ENCODE measurements around the gene KCTD12. TPM values are rescaled to one million over a fixed set of nuclear protein-coding genes. Genes with fewer than 3 reads are reported as not detected.

The KCTD12 gene
- total RNA-seq, 1 experiment from 2014 or later: 14.9 TPM

GRCh38 chr13:76873445-76873844, 12.8 kb downstream of the KCTD12 start:
- Histone ChIP-seq H3K9me3 (no peaks in the 10 kb centered on the region), H3K36me3 (no peaks in the 10 kb centered on the region), H3K27me3 (no peaks in the 10 kb centered on the region), H3K4me3 (no peak overlapping the region)
- no peak for DNase-seq

- no peak for DNase-seq
- Histone ChIP-seq H3K27me3 (no peaks in the 10 kb centered on the region), H3K9me3 (no peaks in the 10 kb centered on the region), H3K4me3 (no peak overlapping the region), H3K36me3 (no peaks in the 10 kb centered on the region)
Observed at GRCh38 chr13:76872675-76873074, 13.5 kb downstream of the KCTD12 start.

- Histone ChIP-seq H3K36me3 (no peaks in the 10 kb centered on the region), H3K4me3 (no peak overlapping the region), H3K27me3 (no peaks in the 10 kb centered on the region), H3K9me3 (no peaks in the 10 kb centered on the region)
- DNase-seq: no peak
Observed at GRCh38 chr13:76871432-76871831, 14.8 kb downstream of the KCTD12 start.

DNA sequence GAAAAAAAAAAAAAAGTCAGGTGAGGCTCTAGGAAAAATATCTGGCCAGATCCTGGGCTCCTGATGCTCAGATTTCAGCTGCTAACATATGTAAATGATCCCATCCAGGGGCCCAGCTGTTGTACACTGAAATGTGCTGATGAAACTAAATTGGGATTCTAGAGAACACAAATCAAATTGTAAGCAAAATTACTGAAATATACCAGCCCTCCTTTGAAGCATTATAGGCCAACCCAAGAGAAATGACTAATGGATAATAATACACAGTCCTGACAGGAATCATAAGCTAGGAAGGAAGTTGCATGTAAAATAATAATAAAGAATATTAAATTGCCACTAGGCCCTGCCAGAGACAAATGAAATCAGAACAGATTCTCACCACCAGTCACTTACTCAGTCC, 17.8 kb downstream of the KCTD12 start:
- Histone ChIP-seq H3K9me3 (no peaks in the 10 kb centered on the region), H3K36me3 (no peaks in the 10 kb centered on the region), H3K27me3 (no peaks in the 10 kb centered on the region), H3K4me3 (no peak overlapping the region)
- no peak for DNase-seq

DNA sequence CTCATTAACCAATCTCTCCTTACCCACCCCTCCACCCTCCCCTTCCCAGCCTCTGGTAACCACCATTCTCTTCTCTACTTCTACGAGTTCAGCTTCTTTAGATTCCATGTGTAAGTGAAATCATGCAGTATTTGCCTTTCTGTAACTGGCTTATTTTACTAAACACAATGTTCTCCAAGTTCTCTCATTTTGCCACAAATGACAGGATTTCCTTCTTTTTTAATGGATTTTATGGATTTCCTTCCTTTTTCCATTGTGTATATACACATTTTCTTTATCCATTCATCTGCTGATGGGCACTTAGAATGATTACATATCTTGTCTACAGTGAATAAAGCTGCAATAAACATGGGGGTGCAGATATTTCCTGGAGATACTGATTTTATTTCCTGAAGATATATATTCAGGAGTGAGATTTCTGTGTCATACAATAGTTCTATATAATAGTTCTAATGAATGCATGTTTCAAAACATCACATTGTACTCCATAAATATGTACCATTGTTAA, 20.2 kb downstream of the KCTD12 start:
- H3K9me3 ChIP-seq: no peaks in the 10 kb centered on the region
- no peaks in the 10 kb centered on the region for H3K27me3 ChIP-seq
- no peak overlapping the region for H3K4me3 ChIP-seq
- H3K36me3 ChIP-seq: no peaks in the 10 kb centered on the region
- DNase-seq: no peak

GRCh38 chr13:76865109-76865508, 21.1 kb downstream of the KCTD12 start:
- no peak for DNase-seq
- Histone ChIP-seq H3K36me3 (no peaks in the 10 kb centered on the region), H3K4me3 (no peak overlapping the region), H3K9me3 (no peaks in the 10 kb centered on the region), H3K27me3 (no peaks in the 10 kb centered on the region)

DNA sequence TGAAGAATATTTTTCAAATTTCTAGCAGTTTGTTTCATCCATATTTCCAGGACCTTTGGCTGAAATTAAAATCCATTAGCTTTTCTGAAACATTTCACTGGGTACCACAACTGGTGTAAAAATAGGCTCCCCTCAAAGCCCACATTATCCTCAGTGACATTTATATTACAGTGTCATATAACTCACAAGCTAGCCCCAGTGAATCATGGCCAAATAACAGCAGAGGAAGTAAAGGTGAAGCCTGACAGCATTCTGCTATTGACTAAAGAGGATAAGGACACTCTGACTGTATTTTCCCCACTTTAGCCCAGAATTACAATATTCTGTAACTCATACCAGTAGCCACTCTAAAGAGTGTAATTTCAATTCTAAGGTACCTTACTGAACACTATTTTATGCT, 21.9 kb downstream of the KCTD12 start:
- no peaks in the 10 kb centered on the region for H3K27me3 ChIP-seq
- no peaks in the 10 kb centered on the region for H3K9me3 ChIP-seq
- H3K36me3 ChIP-seq: no peaks in the 10 kb centered on the region
- DNase-seq: no peak
- H3K4me3 ChIP-seq: no peak overlapping the region

GRCh38 chr13:76863022-76863421, 23.2 kb downstream of the KCTD12 start:
- Histone ChIP-seq H3K4me3 (no peak overlapping the region), H3K36me3 (no peaks in the 10 kb centered on the region), H3K9me3 (no peaks in the 10 kb centered on the region), H3K27me3 (no peaks in the 10 kb centered on the region)
- DNase-seq: no peak

DNA sequence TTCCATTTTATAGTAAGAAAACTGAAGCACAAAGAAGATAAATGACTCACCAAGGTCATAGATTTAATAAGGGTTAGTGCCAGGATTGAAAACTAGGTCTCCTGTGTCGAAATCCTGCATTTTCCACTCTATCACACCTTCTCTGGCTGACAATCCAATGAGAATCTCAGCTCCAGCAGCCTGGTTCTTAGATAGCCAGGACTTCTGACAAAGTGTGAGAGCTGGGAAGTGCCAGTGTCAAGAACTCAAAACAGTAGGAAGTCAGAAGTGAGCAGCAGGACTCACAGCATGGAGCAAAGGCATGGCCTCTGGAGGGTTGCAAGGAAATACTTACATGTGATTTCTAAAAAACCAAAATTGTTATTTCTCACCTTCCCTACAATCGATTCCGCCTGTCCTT, 24.3 kb downstream of the KCTD12 start:
- Histone ChIP-seq H3K4me3 (no peak overlapping the region), H3K36me3 (no peaks in the 10 kb centered on the region), H3K27me3 (no peaks in the 10 kb centered on the region), H3K9me3 (no peaks in the 10 kb centered on the region)
- DNase-seq: no peak

DNA sequence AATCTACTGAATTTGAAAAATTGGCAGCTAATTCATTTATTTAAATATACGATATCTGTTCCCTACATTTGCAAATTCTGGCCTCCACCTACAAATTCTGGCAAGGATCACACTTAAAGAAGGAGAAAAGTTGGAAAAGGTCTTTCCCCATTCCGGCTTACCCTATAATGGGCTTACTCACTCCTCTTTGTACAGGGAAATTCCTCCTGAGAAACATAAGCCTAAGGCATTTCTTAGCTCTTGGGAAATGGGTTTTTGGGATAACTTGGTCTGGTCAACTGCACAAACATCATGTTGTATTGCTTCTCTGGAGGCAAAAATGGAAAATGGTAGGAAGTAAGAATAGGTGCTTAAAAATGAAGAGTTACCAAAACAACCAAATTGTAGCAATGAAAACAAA, 25.5 kb downstream of the KCTD12 start:
- Histone ChIP-seq H3K4me3 (no peak overlapping the region), H3K36me3 (no peaks in the 10 kb centered on the region), H3K9me3 (peaks cover 4% of the 10 kb centered on the region), H3K27me3 (no peaks in the 10 kb centered on the region)
- DNase-seq: no peak

DNA sequence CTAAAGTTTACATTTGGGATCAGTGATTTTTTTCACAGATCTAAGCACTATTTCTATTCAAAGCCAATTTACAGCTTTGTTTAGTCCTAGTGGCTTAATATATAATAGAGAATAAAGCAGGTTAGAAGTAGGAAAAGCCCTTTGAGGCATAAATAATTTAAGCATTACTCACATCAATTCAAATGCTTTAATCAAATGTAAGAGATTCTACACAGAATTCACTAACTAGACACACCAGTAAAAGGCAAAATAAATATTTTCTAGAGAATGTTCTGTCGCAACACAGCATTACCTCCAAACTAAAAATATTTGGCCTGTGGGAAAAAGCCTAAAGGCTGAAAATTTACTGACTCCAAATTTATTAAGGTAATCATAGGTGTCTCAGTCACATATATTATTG, 31.3 kb downstream of the KCTD12 start:
- Histone ChIP-seq H3K36me3 (no peaks in the 10 kb centered on the region), H3K4me3 (no peak overlapping the region), H3K27me3 (no peaks in the 10 kb centered on the region), H3K9me3 (peaks cover 4% of the 10 kb centered on the region)
- no peak for DNase-seq

DNA sequence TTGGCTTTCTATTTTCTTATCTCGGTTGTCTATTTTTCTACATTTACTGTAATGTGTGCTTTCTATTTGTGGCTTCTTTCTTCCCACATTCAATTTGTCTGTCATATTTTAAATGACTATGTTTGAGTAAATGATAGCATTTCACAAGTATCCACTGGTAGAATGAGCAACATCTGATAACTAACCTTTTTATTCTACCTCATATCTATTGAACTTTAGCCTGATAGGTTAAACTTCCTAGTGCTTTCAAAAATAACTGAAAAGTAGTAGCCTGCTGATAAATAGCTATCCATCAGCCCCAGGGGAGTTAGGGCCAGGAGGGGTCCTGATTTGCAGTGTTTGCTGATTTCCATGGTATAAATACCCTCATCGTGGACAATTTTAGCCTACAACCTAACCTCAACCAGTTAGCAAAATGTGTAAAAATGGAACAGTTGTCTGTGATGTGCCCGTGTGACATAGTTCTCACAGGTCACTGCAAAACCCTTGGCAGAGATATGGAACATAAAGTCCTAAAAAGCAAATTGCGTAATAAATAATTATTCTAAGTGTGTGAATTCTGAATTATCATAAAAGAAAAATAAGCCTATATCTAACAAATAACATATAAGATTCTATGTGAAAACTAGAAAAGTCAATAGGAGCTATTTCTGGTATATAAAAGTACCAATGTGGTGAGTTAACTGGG, 32.1 kb downstream of the KCTD12 start:
- no peaks in the 10 kb centered on the region for H3K27me3 ChIP-seq
- peaks cover 4% of the 10 kb centered on the region for H3K9me3 ChIP-seq
- no peaks in the 10 kb centered on the region for H3K36me3 ChIP-seq
- no peak for DNase-seq
- H3K4me3 ChIP-seq: no peak overlapping the region

DNA sequence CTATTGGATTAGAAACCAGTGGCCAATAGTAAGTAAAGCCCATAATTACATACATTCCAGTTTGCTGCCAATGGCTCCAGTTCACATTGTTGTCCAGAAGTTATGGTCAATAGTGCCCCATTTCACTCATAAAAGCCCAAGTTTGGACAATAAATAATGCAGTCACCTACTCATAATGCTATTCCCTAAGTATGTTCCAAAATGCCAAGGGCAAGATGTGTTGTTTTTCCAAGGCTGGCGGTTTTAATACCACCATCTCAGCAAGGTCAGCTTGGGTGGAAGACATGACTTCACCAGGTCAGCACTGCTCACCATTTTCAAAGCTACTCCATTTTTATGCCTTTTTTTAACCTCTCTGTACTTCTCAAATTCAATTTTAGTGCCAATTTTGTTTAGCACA, 32.7 kb downstream of the KCTD12 start:
- no peaks in the 10 kb centered on the region for H3K27me3 ChIP-seq
- peak; percentile 57 for DNase-seq
- H3K9me3 ChIP-seq: peaks cover 4% of the 10 kb centered on the region
- H3K4me3 ChIP-seq: no peak overlapping the region
- no peaks in the 10 kb centered on the region for H3K36me3 ChIP-seq

- Histone ChIP-seq H3K36me3 (no peaks in the 10 kb centered on the region), H3K4me3 (no peak overlapping the region), H3K9me3 (peaks cover 4% of the 10 kb centered on the region), H3K27me3 (no peaks in the 10 kb centered on the region)
- DNase-seq: peak; percentile 39
Observed at GRCh38 chr13:76852986-76853385, 33.2 kb downstream of the KCTD12 start.

DNA sequence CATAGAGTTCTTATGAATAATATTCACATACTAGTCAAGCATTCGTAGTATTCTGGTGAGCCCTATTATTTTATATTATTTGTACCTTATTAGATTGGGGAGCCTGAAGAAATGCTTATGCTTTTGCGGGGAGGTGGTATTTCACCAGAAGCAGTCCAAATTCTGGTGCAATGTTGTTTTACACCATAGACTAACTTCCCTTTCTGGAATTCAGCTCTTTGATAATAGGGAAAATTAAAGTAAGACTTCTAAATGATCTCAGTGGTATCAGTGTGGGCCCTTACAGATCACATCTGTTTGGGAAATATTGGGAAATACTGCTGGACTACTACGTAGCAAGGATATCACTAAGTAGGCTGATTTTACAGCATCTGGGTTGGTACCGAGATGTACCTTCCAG, 34.2 kb downstream of the KCTD12 start:
- DNase-seq: no peak
- no peak overlapping the region for H3K4me3 ChIP-seq
- peaks cover 4% of the 10 kb centered on the region for H3K9me3 ChIP-seq
- H3K27me3 ChIP-seq: no peaks in the 10 kb centered on the region
- no peaks in the 10 kb centered on the region for H3K36me3 ChIP-seq

- no peak for DNase-seq
- Histone ChIP-seq H3K27me3 (no peaks in the 10 kb centered on the region), H3K9me3 (no peaks in the 10 kb centered on the region), H3K4me3 (no peak overlapping the region), H3K36me3 (no peaks in the 10 kb centered on the region)
Observed at GRCh38 chr13:76849493-76849892, 36.7 kb downstream of the KCTD12 start.

DNA sequence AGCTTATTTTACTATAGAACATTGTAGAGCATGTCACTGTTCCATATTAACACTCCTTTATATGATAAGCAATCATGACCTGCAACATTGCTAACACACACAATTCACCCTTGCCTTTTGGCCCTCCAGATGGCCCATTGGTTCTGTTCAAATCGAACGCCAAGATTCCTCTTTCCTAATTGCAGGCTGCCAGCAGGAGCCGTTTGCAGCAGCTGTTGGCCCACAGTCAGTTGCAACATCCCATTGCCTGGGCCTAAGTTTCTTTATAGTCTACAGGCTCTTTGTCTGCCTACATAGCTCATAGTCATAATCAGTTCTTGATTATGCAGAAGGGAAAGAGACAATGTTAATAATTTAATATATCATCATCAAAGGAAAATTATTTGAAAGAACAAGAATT, 37.6 kb downstream of the KCTD12 start:
- H3K36me3 ChIP-seq: no peaks in the 10 kb centered on the region
- H3K9me3 ChIP-seq: no peaks in the 10 kb centered on the region
- DNase-seq: peak; percentile 36
- no peaks in the 10 kb centered on the region for H3K27me3 ChIP-seq
- H3K4me3 ChIP-seq: no peak overlapping the region

GRCh38 chr13:76846363-76846762, 39.8 kb downstream of the KCTD12 start:
- Histone ChIP-seq H3K9me3 (no peaks in the 10 kb centered on the region), H3K27me3 (no peaks in the 10 kb centered on the region), H3K36me3 (no peaks in the 10 kb centered on the region), H3K4me3 (no peak overlapping the region)
- DNase-seq: no peak

Measured in MG63 (cell line).